IgD-negative memory B cell (primary cell): Measurements from ENCODE around the gene FBLN5. TPM values are rescaled to one million over a fixed set of nuclear protein-coding genes. Genes with fewer than 3 reads are reported as not detected.
A peak's percentile ranks its signal among the peaks of the same experiment; 100 is the strongest.

ENCODE experiments used
- H3K27ac Mint-ChIP-seq, 3 donors: one replicate each; pipeline ENCODE4 v1.8.0; 2020 to 2022; ENCODE audit warnings: mild to moderate bottlenecking in 3 of 3, mixed read lengths in 3 of 3, moderate library complexity in 1 of 3
- H3K27me3 Mint-ChIP-seq: one replicate; pipeline ENCODE4 v1.8.0; 2021; ENCODE audit warnings: mixed read lengths
- H3K36me3 Mint-ChIP-seq: one replicate; pipeline ENCODE4 v1.8.0; 2020; ENCODE audit warnings: mild to moderate bottlenecking, mixed read lengths
- H3K4me1 Mint-ChIP-seq, 3 donors: one replicate each; pipeline ENCODE4 v1.8.0; 2020 to 2022; ENCODE audit warnings: mixed read lengths in 3 of 3, mild to moderate bottlenecking in 1 of 3
- H3K4me3 Mint-ChIP-seq, 4 donors: one replicate each; pipeline ENCODE4 v1.8.0; 2020 to 2022; ENCODE audit warnings: mild to moderate bottlenecking in 4 of 4, mixed read lengths in 4 of 4, moderate library complexity in 3 of 4
- H3K9me3 Mint-ChIP-seq, 3 donors: one replicate each; pipeline ENCODE4 v1.8.0; 2020 to 2021; ENCODE audit warnings: mixed read lengths in 3 of 3, mild to moderate bottlenecking in 1 of 3
- polyA plus RNA-seq: library from polyadenylated mRNA; unstranded; fragments of 300-500 nt; fragmentation: Illumina TruSeq; gene quantifications from one replicate; pipeline ENCODE4 v1.2.3, GENCODE V29; 2021

Gene FBLN5
- polyA plus RNA-seq, 1 donor from 2014 or later: 4.2 TPM

DNA sequence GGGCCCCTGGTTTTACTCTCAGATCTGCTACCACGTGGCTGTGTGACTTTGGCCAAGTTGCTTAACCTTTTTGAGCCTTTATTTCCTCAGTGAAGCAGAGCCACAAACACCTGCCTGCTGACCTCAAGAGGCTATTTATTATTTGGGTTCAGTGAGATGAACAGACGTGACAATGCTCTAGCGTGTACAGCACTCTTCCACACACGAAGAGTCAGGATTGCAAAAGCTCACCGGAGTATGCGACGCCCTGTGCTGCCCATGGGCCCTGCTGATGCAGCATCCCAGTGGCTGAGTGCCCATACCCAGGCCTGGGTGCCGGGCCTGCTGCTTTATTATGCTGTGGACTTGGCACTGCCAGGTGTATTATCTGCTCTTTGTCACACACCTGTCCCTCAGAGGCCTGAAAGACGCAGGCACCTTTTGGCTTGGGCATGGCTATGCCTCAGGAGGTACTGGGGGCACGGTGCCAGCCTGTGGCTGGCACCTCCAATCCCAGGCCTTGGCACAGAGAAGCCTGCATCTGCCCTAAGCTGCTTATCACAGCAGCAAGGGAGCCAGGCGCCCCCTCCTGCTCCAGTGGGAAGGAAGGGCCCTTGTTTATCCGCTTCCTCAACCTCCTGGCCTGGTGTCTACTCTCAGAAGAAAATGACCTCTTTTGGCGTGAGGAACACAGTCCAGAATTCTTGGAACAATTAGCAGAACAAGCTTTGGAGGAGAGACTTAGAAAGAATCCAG lies 57.9 kb downstream of the FBLN5 start:
- Mint-ChIP-seq H3K9me3 (no peaks in the 10 kb centered on the region), H3K27ac (no peak overlapping the region), H3K4me3 (no peak overlapping the region), H3K4me1 (peaks cover 0 to 4% (median 0%) of the 10 kb centered on the region in 3 donors), H3K36me3 (no peaks in the 10 kb centered on the region), H3K27me3 (no peaks in the 10 kb centered on the region)

DNA sequence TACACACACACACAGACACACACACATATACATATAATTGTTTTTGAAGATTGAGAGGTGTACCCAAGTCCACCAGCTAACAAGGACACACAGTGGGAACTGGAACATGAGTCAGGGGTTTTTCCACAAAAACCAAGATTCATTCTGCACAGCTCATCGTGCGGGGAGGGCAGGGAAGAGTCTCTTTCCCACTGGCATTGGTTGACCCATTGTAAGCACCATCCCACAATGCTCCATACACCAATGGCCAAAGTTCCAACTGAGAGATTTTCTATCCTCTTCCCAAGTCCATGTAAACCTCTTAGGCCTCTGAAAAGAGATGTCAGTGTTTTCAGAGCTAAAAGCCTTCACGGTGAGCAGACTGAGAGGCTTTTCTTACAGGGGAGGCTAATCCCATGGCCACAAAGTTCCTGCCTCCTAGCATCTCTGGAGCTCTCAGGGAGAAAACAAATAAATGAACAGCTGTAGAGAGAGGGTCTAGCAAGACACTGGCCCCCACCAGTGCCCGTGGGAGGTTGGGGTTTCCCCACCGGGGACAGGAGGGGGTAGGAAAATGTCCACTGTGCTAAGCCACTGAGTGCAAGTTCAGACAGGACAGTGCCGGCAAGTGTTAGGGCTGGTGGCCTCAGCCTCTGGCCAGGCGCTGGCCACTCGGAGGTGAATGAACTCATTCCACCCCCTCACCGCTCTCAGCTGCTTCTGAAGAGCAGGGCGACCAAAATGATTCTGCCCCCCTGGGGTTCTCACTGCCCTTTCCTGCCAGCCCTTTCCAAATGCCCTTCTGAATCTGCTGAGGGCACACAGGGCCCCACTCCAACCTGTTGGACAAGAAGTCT lies 58.6 kb downstream of the FBLN5 start:
- Mint-ChIP-seq H3K4me1 (peaks cover 0 to 4% (median 0%) of the 10 kb centered on the region in 3 donors), H3K36me3 (no peaks in the 10 kb centered on the region), H3K4me3 (no peak overlapping the region), H3K27ac (no peak overlapping the region), H3K9me3 (no peaks in the 10 kb centered on the region), H3K27me3 (no peaks in the 10 kb centered on the region)

DNA sequence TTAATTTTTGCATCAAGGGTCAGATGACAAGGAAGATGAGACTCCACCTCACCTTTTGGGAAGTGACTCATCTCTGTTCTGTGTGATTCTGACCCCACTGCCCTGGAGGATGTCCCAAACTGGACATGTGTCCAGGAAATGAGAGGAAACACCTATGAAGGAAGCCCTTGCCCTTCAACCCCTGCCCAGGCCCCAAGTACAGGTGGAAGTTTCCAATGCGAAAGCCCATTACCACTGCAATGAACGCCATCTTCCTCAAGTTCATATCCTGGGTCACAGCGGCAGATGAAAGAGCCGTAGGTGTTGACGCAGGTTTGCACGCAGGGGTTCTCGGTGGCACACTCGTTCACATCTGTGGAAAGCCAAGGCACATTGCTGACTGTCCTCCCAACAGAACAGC lies 60.5 kb downstream of the FBLN5 start:
- no peaks in the 10 kb centered on the region for H3K9me3 Mint-ChIP-seq
- no peaks in the 10 kb centered on the region for H3K27me3 Mint-ChIP-seq
- H3K4me3 Mint-ChIP-seq: no peak overlapping the region
- peak overlapping the region in 1 of 3 donors; percentile 68 for H3K27ac Mint-ChIP-seq
- H3K36me3 Mint-ChIP-seq: no peaks in the 10 kb centered on the region
- H3K4me1 Mint-ChIP-seq: peaks cover 0 to 2% (median 2%) of the 10 kb centered on the region in 3 donors

DNA sequence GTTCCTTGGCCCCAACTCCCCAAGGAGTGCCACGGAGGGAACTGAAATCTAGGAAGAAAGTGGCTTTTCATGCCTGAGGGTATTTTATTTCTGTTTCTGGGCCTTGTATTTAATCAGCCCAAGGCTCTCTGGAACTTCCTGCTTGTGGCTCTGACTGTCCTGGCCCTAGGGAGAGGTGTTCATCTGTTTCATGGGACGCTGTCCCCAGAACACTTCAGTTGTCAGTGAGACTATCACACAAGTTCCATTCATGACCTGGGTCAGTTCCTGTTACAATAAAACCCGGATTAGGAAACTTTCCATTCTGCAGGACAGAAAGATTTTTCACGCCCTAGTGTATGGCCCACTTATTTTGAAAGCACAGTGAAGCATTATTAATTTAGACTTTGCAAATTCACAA lies 61.7 kb downstream of the FBLN5 start:
- H3K4me1 Mint-ChIP-seq: peaks cover 0 to 5% (median 2%) of the 10 kb centered on the region in 3 donors
- no peak overlapping the region for H3K4me3 Mint-ChIP-seq
- H3K27ac Mint-ChIP-seq: no peak overlapping the region
- no peaks in the 10 kb centered on the region for H3K27me3 Mint-ChIP-seq
- H3K36me3 Mint-ChIP-seq: no peaks in the 10 kb centered on the region
- H3K9me3 Mint-ChIP-seq: no peaks in the 10 kb centered on the region

DNA sequence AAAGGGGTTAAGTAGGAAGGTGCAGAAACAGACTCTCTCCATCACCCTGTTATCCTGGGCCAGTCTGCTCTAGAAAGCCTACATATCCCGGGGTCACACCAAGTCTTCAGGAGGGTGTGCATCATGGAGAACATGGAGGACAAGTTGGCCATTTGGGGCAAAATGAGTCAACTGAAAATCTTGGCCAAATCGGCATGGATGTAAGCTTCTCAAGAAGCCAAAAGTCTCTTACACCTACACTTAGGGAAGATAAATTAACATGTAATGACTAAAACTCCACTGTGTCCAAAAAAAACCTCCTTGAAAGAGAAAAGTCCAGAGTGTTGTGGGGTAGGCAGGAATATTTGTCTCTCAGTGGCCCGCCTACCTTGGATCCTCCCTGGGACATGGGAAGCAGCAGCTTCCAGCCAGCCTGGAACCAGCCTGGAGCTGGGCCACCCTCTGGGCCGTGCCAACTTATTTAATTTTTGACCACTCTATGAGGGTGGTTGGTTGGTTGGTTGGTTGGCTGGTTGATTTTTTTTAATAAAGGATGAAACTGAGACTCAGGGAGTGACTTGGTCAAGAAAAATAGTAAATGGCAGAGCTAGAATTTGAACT lies 62.3 kb downstream of the FBLN5 start:
- H3K27me3 Mint-ChIP-seq: no peaks in the 10 kb centered on the region
- H3K9me3 Mint-ChIP-seq: no peaks in the 10 kb centered on the region
- no peak overlapping the region for H3K4me3 Mint-ChIP-seq
- H3K36me3 Mint-ChIP-seq: no peaks in the 10 kb centered on the region
- peaks cover 0 to 7% (median 2%) of the 10 kb centered on the region in 3 donors for H3K4me1 Mint-ChIP-seq
- H3K27ac Mint-ChIP-seq: no peak overlapping the region

DNA sequence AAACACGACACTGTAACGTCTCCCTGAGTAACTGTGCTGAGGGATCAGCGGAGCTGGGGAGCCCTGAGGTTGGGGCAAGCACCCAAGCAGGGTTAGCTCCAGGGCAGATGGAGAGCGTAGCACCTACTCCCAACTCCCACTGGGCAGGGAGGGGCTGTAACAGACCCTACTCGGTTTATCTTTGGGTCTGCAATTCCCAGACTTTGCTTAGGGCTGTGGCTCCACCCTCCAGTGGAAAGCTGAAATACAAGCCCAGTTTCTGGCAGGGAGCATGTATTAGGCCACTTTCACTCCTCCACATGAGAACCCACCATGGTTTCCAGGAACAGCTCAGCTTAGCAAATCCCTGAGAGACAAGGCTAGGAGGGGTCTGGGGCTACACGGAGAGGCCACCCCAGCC lies 62.8 kb downstream of the FBLN5 start:
- H3K4me1 Mint-ChIP-seq: peaks cover 0 to 7% (median 2%) of the 10 kb centered on the region in 3 donors
- no peaks in the 10 kb centered on the region for H3K36me3 Mint-ChIP-seq
- H3K4me3 Mint-ChIP-seq: no peak overlapping the region
- no peaks in the 10 kb centered on the region for H3K27me3 Mint-ChIP-seq
- no peaks in the 10 kb centered on the region for H3K9me3 Mint-ChIP-seq
- H3K27ac Mint-ChIP-seq: no peak overlapping the region

DNA sequence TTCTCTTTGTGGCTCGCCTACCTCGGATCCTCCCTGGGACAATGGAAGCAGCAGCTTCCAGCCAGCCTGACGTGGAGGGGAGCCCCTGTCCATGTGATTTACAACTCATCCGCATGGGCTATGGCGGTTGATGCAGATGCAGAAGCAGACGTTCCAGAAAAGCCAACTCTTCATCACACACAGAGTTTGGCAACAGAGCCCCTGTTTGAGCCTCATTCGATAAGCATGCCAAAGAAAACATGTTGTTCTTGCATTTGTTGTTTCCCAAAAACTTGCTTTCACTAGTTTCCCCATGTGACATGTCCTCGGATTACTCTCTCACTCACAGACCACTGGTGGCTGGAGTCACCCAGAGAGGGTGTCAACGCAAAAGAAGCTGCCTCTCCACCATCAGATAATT lies 63.7 kb downstream of the FBLN5 start:
- Mint-ChIP-seq H3K27me3 (no peaks in the 10 kb centered on the region), H3K36me3 (no peaks in the 10 kb centered on the region), H3K27ac (no peak overlapping the region), H3K9me3 (no peaks in the 10 kb centered on the region), H3K4me1 (peaks cover 0 to 9% (median 0%) of the 10 kb centered on the region in 3 donors), H3K4me3 (no peak overlapping the region)

DNA sequence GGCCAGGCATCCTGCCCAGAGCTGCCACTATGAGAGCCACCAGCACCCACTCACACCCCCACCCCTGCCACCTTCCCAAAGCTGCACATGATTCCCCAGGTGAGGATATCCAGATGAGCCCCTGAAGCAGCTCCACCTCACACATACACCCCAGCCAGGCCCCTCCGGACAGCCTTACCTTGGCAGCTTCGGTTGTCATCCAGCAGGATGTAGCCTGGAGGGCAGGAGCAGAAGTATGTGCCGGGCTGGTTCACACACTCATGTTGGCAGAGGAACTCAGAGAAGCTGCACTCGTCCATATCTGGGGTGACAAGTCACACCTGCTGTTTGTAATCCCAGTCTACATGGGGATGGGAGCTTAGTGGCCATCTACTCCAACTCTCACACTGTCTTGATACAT lies 64.7 kb downstream of the FBLN5 start:
- Mint-ChIP-seq H3K27me3 (no peaks in the 10 kb centered on the region), H3K4me3 (no peak overlapping the region), H3K4me1 (peaks cover 3 to 10% (median 9%) of the 10 kb centered on the region in 3 donors), H3K9me3 (no peaks in the 10 kb centered on the region), H3K27ac (no peak overlapping the region), H3K36me3 (no peaks in the 10 kb centered on the region)

DNA sequence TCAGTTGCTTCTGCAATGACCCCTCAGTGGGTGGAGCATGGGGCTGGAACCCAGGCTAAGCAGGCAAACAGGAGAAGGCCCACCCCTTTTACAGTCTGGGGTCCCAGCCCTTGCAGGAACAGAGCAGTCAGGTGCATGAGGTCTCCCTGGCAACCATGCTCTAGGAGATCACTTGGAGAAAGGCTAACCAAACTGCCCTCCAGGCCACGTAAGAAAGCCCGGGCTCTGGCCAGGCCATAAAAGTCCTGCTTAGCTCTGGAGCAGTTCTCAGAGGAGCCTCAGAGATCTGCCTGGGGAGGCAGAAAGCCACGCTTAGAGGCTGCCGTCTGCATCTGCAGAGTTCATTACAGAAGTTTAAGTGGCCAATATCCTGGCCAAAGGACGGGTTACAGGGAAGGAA lies 65.1 kb downstream of the FBLN5 start:
- Mint-ChIP-seq H3K4me1 (peaks cover 6 to 12% (median 11%) of the 10 kb centered on the region in 3 donors), H3K27me3 (no peaks in the 10 kb centered on the region), H3K4me3 (no peak overlapping the region), H3K27ac (no peak overlapping the region), H3K9me3 (no peaks in the 10 kb centered on the region), H3K36me3 (no peaks in the 10 kb centered on the region)

DNA sequence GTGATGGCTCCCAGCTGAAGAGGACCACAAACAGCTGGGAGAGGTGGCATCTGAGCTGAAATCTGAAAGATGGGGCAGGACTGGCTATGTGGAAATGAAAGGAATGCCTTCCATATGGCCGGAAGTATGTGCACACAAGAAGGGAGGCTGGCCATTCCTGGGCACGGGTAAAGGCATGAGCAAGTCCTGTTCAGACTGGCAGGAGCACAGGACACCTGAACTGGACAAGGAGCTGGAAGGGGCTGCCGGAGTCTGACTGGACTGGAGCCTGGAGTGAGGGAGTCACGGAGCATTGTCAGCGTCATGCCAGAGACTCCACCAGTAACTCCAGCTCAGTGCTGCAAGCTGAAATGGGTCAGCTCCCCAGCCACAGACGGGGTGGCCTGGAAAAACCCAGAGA lies 68.3 kb downstream of the FBLN5 start:
- H3K4me3 Mint-ChIP-seq: no peak overlapping the region
- no peaks in the 10 kb centered on the region for H3K9me3 Mint-ChIP-seq
- H3K36me3 Mint-ChIP-seq: no peaks in the 10 kb centered on the region
- H3K27me3 Mint-ChIP-seq: no peaks in the 10 kb centered on the region
- H3K27ac Mint-ChIP-seq: no peak overlapping the region
- H3K4me1 Mint-ChIP-seq: peaks cover 14 to 22% (median 17%) of the 10 kb centered on the region in 3 donors

DNA sequence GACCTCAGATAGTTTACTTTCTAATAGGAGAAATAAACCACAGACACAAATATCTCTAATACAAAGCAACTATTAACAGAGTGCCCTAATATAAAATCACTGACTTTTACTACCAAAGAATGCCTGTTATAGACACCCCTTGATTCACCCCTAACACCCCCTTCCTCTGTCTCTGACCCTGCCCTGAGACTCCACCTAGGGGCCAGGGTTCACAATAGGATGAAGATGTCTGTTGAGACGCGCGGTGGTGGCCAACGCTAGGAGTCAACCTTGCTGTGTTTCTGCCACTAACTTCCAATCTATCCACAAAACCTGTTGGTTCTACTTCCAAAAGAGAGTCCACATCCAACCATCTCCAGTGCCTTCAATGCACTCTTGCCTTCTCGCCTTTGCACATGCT lies 69.2 kb downstream of the FBLN5 start:
- Mint-ChIP-seq H3K36me3 (no peaks in the 10 kb centered on the region), H3K27me3 (no peaks in the 10 kb centered on the region), H3K27ac (no peak overlapping the region), H3K9me3 (no peaks in the 10 kb centered on the region), H3K4me1 (peaks cover 21 to 30% (median 26%) of the 10 kb centered on the region in 3 donors), H3K4me3 (no peak overlapping the region)

DNA sequence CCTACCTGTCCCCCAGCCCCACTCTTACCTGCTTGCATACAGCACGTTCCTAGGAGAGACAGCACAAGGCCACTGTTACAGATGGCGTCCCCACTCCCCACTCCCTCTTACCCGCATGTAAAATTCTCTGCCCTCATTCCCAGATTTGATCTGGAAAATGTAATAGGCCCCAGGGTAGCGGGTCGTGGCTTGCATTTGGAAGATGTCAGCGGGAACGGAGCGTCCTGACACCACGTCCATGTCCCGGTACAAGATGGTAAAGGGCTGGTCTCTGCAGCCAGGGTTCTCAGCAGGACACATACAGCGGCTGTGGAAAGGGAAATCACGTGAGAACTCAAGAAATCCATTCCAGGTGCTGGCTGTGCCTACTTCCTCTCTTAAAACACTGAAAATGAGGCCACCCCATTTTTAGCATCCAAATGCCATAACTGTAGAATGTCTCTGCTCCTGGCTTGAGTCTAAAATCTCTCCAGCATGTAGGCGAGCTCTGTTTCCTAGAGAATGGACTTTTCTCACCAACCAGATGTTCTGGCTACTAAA lies 70.0 kb downstream of the FBLN5 start:
- peaks cover 27 to 36% (median 35%) of the 10 kb centered on the region in 3 donors for H3K4me1 Mint-ChIP-seq
- no peak overlapping the region for H3K4me3 Mint-ChIP-seq
- H3K36me3 Mint-ChIP-seq: no peaks in the 10 kb centered on the region
- H3K27me3 Mint-ChIP-seq: no peaks in the 10 kb centered on the region
- H3K9me3 Mint-ChIP-seq: no peaks in the 10 kb centered on the region
- peak overlapping the region in 1 of 3 donors; percentile 65 for H3K27ac Mint-ChIP-seq

DNA sequence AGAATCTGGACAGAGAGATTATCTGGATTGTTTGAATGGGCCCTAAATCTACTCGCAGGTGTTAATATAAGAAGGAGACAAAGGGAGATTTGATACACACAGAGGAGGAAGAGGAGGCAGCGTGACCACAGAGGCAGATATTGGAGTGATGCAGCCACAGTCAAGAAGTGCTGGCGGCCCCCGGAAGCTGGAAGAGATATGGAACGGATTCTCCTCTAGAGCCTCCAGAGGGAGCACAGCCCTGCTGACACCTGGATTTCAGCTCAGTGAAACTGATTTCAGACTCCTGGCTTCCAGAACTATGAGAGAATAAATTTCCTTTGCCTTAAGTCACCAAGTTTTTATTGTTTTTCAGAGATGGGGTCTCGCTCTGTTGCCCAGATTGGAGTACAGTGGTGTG lies 71.0 kb downstream of the FBLN5 start:
- Mint-ChIP-seq H3K4me1 (peaks cover 34 to 45% (median 41%) of the 10 kb centered on the region in 3 donors), H3K9me3 (no peaks in the 10 kb centered on the region), H3K27ac (no peak overlapping the region), H3K36me3 (no peaks in the 10 kb centered on the region), H3K4me3 (no peak overlapping the region), H3K27me3 (no peaks in the 10 kb centered on the region)

DNA sequence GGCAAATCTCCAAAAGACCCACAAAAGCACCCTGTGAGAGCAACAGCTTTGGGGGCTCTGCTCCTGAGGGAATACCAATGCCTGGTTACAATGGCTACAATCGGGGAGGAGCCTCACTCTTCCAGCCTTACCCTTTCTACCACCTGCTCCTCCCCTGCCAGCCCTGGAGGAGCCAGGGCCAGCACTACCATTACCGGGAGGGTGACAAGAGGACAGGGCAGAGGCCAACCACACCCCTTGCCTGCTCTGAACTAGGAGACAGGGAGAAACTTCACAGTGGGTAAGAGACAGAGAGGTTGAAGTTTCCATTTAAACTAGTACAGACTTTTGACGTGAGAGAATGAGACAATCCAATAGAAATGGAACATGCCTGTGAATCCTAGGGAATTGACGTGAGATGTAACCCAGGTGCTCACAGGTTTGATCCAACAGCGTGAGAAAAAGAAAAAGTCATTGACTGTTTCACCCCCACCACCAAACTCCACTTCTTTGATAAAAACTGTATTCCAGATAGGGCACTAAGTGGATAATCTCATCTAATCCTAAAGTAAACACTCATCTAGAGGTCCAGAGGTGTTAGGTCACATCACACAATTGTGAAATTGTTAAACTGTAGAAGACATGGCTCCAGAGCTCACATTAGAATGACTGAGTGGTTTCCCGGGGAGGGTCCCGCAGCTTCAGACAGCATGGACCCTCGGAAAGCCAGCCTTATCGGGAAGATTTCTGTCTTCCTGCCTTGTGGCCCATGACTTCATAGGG lies 71.8 kb downstream of the FBLN5 start:
- Mint-ChIP-seq H3K4me3 (peak overlapping the region in 1 of 4 donors; percentile 23), H3K27ac (no peak overlapping the region)

More for the DNA sequence above, 71.8 kb downstream of the FBLN5 start:
- Mint-ChIP-seq H3K9me3 (no peaks in the 10 kb centered on the region), H3K27me3 (no peaks in the 10 kb centered on the region), H3K4me1 (peaks cover 34 to 48% (median 43%) of the 10 kb centered on the region in 3 donors), H3K36me3 (no peaks in the 10 kb centered on the region)
